ENCODE measurements around the gene MPHOSPH9. TPM values are rescaled to one million over a fixed set of nuclear protein-coding genes. Genes with fewer than 3 reads are reported as not detected.

MPHOSPH9 gene
- total and polyA plus RNA-seq, 2 of the 13 experiments (the other 11 are each of a cell fraction or from before 2014, with no cell fraction given), result 20.3 to 63.4 TPM

DNA sequence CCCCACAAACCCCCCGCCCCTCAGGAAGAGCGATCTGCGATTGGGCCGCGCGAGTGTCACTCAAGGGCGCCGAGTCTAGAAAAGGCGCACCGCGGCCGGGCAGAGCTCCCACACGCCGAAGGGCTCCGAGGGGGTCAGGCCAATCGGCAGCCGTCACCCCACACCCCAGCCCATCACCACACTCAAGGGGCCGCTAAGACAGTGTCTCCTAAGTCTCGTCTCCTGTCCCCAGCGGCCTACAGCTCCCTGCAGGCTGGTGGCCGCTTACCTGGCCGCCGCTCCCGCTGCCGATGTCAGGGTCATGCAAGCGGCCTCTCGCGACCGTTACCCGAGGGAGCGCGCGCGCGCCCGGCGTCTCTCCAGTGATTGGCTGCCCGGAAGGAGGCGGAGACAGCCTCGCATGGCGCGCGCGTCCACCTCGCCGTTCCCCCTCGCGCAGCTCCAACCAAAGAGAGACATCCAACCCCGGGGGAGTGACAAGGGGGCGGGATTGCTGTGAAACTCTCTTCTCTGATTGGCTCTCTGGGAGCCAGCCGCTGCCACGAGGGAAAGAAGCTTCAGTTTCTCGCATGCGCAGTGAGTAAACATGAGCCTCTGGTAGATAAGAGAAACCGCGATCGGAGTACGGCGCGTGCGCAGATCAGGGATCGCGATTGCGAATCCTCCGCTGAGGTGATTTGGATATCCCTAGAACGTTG lies at the start of gene MPHOSPH9, which contains the start of gene MTRFR (continued):
- TF ChIP-seq, protein P1, sequence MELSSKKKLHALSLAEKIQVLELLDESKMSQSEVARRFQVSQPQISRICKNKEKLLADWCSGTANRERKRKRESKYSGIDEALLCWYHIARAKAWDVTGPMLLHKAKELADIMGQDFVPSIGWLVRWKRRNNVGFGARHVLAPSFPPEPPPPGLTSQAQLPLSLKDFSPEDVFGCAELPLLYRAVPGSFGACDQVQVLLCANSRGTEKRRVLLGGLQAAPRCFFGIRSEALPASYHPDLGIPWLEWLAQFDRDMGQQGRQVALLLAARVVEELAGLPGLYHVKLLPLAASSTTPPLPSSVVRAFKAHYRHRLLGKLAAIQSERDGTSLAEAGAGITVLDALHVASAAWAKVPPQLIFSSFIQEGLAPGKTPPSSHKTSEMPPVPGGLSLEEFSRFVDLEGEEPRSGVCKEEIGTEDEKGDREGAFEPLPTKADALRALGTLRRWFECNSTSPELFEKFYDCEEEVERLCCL (CRISPR knock-in tag; IDR thresholded peaks at IDR 0.05; ENCODE audit: borderline replicate concordance), result no peak; the same call in 1 of the 2 replicates
- TF ChIP-seq ZBTB7A (CRISPR knock-in tag; IDR thresholded peaks at IDR 0.05) (peak; percentile 83; the same call in 1 of the 2 replicates), CCDC6 (CRISPR knock-in tag; IDR thresholded peaks at IDR 0.05) (peak; percentile 93; the same call in 1 of the 2 replicates), ATM (IDR thresholded peaks at IDR 0.05; ENCODE audit: borderline replicate concordance) (no peak), TBP (CRISPR knock-in tag; IDR thresholded peaks at IDR 0.05) (no peak), ZNF10 (CRISPR knock-in tag; IDR thresholded peaks at IDR 0.05; ENCODE audit: borderline replicate concordance, low read depth) (no peak), ZNF660 (CRISPR knock-in tag; IDR thresholded peaks at IDR 0.05; ENCODE audit: borderline replicate concordance, low read depth) (0 out of 2 replicates have a peak, but pooled peaks have one; percentile 33), DNMT1 (CRISPR knock-in tag; IDR thresholded peaks at IDR 0.05) (no peak), ZNF251 (CRISPR knock-in tag; IDR thresholded peaks at IDR 0.05) (0 out of 2 replicates have a peak, but pooled peaks have one; percentile 76), NFYC (CRISPR knock-in tag; IDR thresholded peaks at IDR 0.05) (peak; percentile 83), ZNF136 (CRISPR knock-in tag; IDR thresholded peaks at IDR 0.05; ENCODE audit: low read depth) (0 out of 2 replicates have a peak, but pooled peaks have one; percentile 60), ZNF788 (CRISPR knock-in tag; IDR thresholded peaks at IDR 0.05; ENCODE audit: borderline replicate concordance) (peak; percentile 71), JUN (CRISPR knock-in tag; IDR thresholded peaks at IDR 0.05) (0 out of 2 replicates have a peak, but pooled peaks have one; percentile 23), SRY (CRISPR knock-in tag; IDR thresholded peaks at IDR 0.05) (peak; percentile 67; the same call in 1 of the 2 replicates), RFX5 (IDR thresholded peaks at IDR 0.05; ENCODE audit: low read depth, low read length) (peak; percentile 43; the same call in 1 of the 2 replicates), ZNF83 (CRISPR knock-in tag; IDR thresholded peaks at IDR 0.05; ENCODE audit: borderline replicate concordance) (peak; percentile 86), ZNF841 (CRISPR knock-in tag; IDR thresholded peaks at IDR 0.05; ENCODE audit: borderline replicate concordance) (no peak), ZNF207 (IDR thresholded peaks at IDR 0.05; ENCODE audit: borderline replicate concordance) (no peak), TOPORS (CRISPR knock-in tag; IDR thresholded peaks at IDR 0.05) (0 out of 2 replicates have a peak, but pooled peaks have one; percentile 64), ZSCAN9 (CRISPR knock-in tag; IDR thresholded peaks at IDR 0.05; ENCODE audit: borderline replicate concordance) (peak; percentile 39)
- TF ChIP-seq, protein P2, sequence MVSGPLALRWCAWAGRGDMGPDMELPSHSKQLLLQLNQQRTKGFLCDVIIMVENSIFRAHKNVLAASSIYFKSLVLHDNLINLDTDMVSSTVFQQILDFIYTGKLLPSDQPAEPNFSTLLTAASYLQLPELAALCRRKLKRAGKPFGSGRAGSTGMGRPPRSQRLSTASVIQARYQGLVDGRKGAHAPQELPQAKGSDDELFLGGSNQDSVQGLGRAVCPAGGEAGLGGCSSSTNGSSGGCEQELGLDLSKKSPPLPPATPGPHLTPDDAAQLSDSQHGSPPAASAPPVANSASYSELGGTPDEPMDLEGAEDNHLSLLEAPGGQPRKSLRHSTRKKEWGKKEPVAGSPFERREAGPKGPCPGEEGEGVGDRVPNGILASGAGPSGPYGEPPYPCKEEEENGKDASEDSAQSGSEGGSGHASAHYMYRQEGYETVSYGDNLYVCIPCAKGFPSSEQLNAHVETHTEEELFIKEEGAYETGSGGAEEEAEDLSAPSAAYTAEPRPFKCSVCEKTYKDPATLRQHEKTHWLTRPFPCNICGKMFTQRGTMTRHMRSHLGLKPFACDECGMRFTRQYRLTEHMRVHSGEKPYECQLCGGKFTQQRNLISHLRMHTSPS (CRISPR knock-in tag; IDR thresholded peaks at IDR 0.05; ENCODE audit: low read depth), result 0 out of 2 replicates have a peak, but pooled peaks have one; percentile 78
- TF ChIP-seq, protein P3, sequence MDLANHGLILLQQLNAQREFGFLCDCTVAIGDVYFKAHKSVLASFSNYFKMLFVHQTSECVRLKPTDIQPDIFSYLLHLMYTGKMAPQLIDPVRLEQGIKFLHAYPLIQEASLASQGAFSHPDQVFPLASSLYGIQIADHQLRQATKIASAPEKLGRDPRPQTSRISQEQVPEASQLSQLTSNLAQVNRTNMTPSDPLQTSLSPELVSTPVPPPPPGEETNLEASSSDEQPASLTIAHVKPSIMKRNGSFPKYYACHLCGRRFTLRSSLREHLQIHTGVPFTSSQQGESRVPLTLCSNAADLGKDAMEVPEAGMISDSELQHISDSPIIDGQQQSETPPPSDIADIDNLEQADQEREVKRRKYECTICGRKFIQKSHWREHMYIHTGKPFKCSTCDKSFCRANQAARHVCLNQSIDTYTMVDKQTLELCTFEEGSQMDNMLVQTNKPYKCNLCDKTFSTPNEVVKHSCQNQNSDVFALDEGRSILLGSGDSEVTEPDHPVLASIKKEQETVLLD (CRISPR knock-in tag; IDR thresholded peaks at IDR 0.05; ENCODE audit: low read depth), result no peak
- TF ChIP-seq, protein P4, sequence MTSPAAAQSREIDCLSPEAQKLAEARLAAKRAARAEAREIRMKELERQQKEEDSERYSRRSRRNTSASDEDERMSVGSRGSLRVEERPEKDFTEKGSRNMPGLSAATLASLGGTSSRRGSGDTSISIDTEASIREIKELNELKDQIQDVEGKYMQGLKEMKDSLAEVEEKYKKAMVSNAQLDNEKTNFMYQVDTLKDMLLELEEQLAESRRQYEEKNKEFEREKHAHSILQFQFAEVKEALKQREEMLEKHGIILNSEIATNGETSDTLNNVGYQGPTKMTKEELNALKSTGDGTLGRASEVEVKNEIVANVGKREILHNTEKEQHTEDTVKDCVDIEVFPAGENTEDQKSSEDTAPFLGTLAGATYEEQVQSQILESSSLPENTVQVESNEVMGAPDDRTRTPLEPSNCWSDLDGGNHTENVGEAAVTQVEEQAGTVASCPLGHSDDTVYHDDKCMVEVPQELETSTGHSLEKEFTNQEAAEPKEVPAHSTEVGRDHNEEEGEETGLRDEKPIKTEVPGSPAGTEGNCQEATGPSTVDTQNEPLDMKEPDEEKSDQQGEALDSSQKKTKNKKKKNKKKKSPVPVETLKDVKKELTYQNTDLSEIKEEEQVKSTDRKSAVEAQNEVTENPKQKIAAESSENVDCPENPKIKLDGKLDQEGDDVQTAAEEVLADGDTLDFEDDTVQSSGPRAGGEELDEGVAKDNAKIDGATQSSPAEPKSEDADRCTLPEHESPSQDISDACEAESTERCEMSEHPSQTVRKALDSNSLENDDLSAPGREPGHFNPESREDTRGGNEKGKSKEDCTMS (CRISPR knock-in tag; conservative IDR thresholded peaks at IDR 0.05), result no peak; the same call in 1 of the 2 replicates
